GM21390 (cell line): ENCODE results near the gene ATXN7L3.
"Not testable (repeated sequence)": the region's sequence is repeated elsewhere in the genome, so short reads cannot be mapped to it uniquely, and the experiment has no call there.

Experiments
- ATAC-seq: cut with Tn5 transposase; IDR thresholded peaks from one replicate; pipeline ENCODE4 v1.9.1; 2021; ENCODE audit not compliant: unreplicated experiment

Gene ATXN7L3

GRCh38 chr17:44176671-44177501, 22.8 kb downstream of the ATXN7L3 start:
- ATAC-seq: no peak

DNA sequence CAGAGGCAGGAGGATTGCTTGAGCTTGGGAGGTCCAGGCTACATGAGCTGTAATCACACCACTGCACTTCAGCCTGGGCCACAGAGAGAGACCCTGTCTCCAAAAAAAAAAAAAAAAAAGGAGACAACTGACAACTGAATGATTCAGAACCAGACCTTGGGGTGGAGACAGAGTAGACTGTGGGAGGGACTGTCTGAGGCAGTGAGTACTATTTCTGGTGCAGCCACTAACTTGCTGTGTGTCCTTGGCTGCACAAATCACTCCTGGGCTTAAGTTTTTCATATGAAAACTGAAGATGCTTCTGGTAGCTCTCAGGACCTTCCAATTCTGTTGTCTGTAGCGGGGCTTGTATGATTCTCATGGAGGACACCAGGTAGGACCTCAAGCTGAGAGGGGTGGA, 23.4 kb downstream of the ATXN7L3 start:
- no peak for ATAC-seq

GRCh38 chr17:44174427-44174826, 25.3 kb downstream of the ATXN7L3 start:
- no peak for ATAC-seq

DNA sequence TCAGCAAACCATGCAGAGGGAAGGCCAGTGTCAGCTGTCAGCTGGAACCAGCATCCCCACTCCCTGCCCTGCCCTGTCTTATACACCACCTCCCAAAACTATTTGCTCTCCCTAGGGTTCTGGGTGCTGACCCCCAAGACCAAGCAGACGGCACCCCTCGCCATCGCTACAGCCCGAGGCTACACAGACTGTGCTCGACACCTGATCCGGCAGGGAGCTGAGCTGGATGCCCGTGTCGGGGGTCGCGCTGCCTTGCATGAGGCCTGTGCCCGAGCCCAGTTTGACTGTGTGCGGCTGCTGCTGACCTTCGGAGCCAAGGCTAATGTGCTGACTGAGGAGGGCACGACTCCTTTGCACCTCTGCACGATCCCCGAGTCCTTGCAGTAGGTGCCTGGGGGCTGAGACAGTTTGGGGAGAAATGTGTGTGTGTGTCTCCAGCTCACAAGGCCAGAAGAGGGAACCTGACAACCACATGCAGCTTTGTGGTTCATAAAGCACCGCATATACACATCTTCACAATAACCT, 27.7 kb downstream of the ATXN7L3 start:
- ATAC-seq: no peak

DNA sequence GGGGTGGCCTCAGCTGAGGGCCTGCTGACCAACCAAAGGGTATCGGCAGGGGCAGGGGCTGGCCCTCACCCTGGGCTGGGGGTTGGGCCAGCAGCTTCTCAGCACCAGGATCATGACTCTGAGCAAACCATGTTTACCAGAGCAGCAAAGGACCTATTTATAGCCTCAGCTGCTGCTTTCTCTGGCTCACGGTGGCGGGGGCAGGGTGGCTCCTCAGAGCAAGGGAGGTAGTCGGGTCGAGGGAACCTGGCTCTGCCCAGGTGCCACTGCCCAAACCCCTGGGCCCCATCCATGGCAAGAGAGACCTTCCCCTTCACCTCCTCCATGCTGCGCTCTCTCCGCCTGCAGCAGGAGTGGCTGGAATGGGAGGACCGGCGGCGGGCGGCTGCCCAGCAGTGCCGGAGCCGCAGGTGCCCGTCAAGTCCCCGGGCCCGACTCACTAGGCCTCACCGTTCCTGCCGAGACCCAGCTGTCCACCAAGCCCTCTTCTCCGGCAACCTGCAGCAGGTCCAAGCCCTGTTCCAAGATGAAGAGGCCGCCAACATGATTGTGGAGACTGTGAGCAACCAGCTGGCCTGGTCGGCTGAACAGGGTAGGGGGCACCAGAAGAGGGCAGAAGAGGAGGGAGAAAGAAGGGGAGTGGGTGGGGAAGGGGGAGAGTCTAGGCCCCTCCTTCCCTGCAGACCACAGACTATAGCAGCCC, 29.0 kb downstream of the ATXN7L3 start, which contains the start of gene ASB16:
Gene ASB16, plus strand, starts transcription at position 206 of the 703 bp plus-strand sequence. Its CDS starts 86 bp downstream, at position 292.
- ATAC-seq: no peak

GRCh38 chr17:44170135-44170498, 29.6 kb downstream of the ATXN7L3 start:
- no peak for ATAC-seq

- no peak for ATAC-seq
Observed at GRCh38 chr17:44167181-44167861, 32.4 kb downstream of the ATXN7L3 start.

DNA sequence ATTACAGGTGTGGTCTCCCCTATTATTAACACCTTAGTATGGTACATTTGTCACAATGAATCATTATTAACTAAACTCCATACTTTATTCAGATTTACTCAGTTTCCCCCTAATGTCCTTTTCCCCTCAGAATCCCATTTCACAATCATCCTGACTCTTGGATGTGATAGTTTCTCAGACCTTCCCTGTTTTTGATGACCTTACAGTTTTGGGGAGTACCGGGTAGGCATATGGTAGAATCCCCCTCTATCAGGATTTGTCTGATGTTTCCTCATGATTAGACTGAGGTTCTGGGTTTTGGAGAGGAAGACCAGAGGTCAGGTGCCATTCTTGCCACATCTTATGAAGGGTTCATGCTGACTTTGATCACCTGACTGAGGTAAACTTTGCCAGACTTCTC, 35.2 kb downstream of the ATXN7L3 start:
- ATAC-seq: no peak

DNA sequence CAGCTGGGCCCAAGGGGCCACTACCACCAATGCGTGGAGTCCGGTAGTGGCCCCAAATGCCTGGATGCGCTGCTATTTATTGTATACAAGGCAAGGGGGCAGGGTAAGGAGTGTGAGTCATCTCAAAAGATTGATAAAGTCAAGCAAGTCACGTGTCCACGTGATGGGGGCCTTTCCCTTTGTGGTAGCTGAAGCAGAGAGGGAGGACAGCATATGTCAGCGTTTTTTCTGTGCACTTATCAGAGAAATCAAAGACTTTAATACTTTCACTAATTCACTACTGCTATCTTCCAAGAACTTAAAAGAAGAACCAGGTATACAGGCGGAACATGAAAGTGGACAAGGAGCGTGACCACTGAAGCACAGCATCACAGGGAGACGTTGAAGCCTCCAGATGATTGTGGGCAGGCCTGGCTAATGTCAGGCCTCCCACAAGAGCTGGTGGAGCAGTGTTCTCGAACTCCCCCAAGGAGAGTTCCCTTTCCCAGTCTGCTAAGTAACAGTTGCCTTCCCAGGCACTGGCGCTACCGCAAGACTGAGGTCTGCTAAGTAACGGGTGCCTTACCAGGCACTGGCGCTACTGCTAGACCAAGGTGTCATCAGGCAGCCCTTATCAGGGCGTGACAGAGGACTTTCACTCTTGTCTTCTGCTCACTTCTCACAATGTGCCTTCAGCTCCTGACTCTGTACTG, 40.0 kb downstream of the ATXN7L3 start:
- no peak for ATAC-seq

DNA sequence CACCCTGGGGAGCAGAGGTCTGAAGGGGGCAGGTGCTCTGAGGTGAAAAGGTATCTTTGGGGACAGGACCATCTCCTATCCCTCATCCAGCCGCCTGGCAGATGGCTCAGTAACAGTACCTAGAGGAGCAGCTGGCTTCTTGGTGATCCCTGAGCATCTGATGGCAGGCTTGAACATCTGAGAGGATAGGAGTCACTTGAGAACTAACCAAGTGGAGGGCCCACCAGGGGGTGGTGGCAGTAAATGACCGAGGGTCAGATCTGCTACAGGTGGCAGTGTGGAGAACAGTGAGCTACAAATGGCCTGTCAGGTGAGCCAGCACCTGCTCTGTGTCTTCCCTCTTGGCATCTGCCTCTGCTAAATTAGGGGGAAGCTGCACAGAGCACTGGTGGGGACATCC, 44.2 kb downstream of the ATXN7L3 start:
- ATAC-seq: no peak

DNA sequence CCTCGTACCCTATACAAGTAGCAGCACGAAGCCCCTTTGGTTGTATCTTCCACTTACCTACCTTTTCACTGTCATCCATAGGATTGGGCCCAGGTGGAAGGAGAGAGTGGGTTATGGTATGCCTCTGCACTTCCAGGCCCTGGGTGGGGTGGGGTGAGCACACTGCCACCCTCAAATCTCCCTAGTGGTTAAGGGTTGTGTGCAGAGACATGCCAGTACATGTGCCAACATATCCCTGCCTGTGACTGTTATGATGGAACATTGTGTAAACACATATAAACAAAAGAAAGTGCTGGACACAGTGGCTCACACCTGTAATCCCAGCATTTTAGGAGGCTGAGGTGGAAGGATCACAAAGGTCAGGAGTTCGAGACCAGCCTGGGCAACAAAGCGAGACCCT, 46.8 kb downstream of the ATXN7L3 start:
- ATAC-seq: no peak

- no peak for ATAC-seq
Observed at GRCh38 chr17:44149750-44150329, 49.8 kb downstream of the ATXN7L3 start.

DNA sequence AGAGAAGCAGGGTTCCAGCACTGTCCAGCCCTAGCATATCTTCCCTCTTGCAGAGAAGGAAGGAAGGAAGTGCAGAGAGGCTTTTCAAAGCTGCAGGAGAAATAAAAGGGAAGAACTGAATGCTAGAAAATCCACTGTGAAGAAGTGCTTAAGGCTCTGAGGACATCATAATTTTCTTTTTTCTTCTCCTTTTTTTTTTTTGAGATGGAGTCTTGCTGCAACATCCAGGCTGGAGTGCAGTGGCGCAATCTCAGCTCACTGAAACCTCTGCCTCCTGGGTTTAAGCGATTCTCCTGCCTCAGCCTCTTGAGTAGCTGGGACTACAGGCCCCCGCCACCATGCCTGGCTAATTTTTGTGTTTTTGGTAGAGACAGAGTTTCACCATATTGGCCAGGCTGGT, 50.6 kb downstream of the ATXN7L3 start:
- not testable (repeated sequence) for ATAC-seq

GRCh38 chr17:44147812-44148211, 51.9 kb downstream of the ATXN7L3 start:
- ATAC-seq: no peak

- no peak for ATAC-seq
Observed at GRCh38 chr17:44146375-44147346, 53.0 kb downstream of the ATXN7L3 start.

GRCh38 chr17:44144966-44145739, 54.5 kb downstream of the ATXN7L3 start:
- ATAC-seq: no peak

DNA sequence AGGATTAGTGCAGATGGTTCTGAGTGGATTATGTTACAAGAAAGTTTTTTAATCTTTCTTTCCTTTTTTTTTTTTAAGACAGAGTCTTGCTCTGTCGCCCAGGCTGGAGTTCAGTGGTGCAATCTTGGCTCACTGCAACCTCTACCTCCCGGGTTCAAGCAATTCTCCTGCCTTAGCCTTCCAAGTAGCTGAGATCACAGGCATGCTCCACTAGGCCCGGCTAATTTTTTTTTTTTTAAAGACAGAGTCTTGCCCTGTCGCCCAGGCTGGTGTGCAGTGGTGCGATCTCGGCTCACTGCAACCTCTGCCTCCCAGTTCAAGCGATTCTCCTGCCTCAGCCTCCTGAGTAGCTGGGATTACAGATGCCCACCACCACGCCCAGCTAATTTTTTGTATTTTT, 55.8 kb downstream of the ATXN7L3 start:
- not testable (repeated sequence) for ATAC-seq
